GM21526 (cell line): ENCODE measurements around the gene ELOB.

ENCODE experiments used
- ATAC-seq: cut with Tn5 transposase; IDR thresholded peaks from one replicate; pipeline ENCODE4 v1.9.1; 2021; ENCODE audit warnings: moderate library complexity; ENCODE audit not compliant: unreplicated experiment, low FRiP score

Gene ELOB

DNA sequence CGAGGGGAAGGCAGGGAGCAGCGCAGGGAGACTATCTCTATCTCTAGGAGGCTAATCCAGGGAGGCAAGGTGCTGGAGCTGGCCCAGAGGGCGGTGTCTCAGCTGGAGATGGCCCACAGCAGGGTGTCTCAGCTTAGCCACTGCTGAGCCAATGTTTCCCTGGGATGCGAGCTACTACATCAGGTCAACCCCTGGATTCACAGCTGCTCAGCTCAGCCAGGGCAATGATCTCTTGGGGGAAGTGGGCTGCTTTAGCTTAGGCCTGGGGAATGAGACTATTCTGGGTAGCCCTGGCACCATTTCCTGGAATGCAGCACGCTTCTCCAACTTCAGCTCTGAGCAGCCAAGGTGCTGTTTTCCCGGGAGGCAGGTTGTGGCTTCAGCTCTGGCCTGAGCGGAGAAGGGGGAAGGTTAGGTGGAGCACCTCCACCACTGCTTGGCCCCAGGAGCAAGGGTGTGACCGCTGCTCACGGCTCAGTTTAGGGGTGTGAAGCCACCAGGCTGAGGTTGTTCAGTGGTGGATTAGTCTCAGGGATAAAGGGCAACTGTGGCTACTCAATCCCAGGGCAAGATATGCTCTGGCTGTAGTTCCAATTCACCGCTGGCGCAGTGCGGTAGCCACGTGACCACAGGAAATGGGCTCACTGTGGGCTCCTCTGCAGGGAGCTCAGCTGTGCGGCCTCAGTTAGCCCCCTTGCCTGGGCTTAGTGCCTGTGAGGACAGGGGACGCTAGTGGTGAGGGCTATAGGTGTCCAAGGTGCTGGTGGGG, 34.8 kb upstream of the ELOB start:
- no peak for ATAC-seq

DNA sequence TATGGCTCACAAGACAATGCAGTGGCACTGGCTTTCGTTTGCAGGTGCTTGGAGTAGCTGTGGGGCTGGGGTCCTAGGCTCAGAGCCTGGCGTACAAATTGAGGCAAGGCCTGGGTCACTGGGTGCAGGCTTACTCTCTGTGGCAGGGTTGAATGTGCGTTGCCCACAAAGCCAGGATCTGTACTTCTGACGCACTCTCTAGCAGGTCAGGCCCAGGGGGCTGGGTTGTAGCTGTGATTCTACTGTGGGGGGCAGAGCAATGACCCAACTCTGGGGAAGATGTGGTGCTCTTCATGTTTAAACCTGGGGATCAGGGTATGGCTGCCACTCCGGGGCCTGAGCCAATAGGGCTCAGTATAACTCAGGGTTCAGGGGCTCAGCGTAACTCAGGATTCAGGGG, 33.6 kb upstream of the ELOB start:
- no peak for ATAC-seq

DNA sequence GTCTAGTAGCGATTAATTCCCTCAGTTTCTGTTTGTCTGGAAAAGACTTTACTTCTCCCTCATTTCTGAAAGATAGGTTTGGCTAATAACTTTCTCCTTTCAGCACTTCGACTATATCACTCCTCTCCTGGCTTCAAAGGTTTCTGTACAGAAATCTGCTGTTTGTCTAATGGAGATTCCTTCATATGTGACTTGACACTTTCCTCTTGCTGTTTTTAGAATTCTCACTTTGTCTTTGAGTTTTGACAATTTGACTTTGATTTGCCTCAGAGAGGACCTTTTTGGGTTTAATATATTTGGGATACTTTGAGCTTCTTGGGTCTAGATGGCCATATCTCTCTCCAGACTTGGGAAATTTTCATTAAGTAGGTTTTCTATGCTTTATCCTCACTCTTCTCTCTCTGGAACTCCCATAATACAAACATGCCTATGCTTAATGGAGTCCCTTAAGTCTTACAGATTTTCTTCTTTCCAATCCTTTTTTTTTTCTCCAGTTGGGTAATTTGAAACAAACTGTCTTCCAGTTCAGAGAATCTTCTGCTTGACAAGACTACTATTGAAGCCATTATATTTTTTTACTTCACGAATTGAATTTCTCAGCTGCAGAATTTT, 32.2 kb upstream of the ELOB start:
- no peak for ATAC-seq

DNA sequence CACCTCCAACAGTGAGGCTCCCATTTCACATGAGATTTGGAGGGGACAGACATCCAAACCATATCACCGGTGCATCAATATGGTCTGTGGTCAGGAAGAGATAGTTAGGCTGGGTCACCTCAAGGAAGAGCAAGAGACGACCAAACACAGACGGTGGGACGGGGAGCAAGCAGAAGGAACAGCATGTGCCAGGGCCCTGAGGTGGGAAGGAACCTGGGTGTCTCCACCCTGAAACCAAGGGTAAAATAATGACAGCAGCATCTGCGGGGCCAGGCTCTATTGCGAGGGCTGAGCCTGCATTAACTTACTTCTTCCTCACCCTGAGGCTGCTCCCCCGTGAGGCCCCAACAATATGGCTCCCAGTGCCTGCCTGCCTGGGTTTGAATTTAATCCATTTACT, 31.1 kb upstream of the ELOB start:
- no peak for ATAC-seq

DNA sequence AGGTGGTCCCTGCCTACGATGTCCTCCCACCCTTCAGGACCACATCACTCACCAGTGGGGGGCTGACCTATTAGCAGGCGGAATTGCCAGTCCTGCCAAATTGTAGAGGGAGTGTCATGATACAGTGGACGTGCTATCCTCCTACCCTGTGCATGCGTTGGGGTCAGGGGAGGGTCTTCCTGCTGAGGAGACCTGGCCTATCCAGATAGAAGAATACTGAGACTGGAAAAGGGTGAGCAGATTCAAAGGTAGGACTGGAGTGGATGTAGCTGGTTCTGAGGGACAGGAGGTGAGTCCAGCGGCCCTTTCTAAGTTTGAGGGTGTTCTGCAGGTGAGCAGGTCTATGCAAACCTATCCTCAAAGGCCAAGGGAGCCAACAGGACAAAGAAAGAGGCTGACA, 29.2 kb upstream of the ELOB start:
- ATAC-seq: no peak

DNA sequence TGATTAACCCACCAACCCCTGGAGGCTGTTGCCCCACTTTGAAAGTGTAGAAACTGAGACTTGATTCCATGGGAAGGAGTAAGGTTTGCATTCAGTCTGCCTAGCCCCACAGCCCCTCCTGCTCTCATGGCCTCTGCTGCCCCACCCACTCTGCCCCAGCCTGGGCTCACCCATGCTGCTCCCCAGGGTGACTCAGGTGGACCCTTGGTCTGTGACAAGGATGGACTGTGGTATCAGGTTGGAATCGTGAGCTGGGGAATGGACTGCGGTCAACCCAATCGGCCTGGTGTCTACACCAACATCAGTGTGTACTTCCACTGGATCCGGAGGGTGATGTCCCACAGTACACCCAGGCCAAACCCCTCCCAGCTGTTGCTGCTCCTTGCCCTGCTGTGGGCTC, 27.6 kb upstream of the ELOB start:
- no peak for ATAC-seq

DNA sequence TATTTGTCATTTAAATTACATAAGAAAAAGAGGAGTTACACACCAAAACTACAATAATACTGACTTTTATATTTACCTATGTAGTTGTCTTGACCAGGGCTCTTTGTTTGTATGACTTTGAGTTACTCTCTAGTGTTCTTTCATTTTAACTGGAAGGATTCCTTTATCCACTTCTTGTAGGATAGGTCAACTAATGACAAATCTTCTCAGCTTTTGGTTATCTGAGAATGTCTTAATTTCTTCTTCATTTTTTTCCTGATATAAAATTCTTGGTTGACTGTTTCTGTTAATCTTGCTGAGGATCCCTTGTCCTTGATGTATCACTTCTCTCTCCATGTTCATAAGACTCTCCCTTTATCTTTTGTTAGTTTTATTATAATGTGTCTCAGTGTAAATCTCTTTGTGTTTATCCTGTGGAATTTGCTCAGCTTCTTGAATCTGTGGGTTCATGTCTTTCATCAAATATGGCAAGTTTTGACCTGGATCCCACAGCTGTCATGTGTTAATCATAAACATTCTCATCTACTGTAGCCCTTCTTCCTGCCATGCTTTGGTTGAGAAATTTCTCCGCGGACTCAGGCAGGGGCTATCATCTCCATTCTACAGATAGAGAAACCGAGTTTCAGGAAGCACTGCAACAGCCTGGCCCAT, 26.6 kb upstream of the ELOB start:
- ATAC-seq: no peak

DNA sequence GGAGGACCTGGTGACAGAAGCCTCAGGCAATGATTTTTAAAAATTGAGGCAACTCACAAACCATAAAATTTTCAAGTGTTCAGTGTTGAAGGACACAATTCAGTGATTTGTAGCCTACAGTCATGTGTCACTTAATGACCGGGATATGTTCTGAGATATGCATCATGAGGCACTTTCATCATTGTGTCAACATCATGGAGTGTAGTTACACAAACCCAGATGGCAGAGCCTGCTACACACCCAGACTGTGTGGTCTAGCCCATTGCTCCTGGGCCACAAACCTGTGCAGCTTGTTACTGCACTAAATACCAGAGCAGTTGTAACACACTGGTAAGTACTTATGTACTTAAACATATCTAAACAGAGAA, 22.8 kb upstream of the ELOB start:
- ATAC-seq: no peak

DNA sequence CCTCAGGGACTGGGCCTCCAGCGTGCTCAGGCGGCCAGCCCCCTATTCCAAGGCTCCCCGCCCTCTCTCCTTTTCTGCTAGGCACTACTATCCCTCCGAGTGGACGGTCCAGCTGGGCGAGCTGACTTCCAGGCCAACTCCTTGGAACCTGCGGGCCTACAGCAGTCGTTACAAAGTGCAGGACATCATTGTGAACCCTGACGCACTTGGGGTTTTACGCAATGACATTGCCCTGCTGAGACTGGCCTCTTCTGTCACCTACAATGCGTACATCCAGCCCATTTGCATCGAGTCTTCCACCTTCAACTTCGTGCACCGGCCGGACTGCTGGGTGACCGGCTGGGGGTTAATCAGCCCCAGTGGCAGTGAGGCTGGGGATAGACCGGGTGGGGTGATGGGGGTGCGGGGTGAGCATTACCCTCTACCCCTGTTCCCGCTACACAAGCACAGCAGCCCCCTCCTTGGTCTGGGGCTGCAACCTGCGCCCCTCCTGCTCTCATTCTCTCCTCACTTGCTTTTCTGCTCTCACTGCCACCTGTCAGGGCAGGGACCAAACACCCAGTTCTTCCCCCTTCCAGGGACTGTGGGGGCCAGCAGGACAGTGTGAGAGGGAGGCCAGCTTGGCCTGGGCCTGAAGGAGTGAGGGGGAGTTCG, 22.3 kb upstream of the ELOB start:
- no peak for ATAC-seq

DNA sequence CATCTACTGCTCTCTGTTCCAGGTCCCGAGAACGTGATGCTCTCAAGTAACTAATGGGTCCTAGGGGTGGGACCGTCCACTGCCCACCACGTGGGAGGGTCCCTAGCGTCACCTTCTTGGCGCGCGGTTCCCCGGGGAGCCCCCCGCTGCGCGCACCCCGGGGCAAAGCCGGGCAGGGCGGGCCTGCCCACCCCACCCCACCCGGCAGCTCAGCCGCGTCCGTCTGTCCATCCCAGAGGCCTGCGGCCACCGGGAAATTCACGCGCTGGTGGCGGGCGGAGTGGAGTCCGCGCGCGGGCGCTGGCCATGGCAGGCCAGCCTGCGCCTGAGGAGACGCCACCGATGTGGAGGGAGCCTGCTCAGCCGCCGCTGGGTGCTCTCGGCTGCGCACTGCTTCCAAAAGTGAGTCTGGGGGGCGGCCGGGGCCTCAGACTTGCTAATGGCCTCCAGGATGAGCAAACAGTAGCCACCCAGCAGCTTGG, 21.7 kb upstream of the ELOB start:
- ATAC-seq: no peak

DNA sequence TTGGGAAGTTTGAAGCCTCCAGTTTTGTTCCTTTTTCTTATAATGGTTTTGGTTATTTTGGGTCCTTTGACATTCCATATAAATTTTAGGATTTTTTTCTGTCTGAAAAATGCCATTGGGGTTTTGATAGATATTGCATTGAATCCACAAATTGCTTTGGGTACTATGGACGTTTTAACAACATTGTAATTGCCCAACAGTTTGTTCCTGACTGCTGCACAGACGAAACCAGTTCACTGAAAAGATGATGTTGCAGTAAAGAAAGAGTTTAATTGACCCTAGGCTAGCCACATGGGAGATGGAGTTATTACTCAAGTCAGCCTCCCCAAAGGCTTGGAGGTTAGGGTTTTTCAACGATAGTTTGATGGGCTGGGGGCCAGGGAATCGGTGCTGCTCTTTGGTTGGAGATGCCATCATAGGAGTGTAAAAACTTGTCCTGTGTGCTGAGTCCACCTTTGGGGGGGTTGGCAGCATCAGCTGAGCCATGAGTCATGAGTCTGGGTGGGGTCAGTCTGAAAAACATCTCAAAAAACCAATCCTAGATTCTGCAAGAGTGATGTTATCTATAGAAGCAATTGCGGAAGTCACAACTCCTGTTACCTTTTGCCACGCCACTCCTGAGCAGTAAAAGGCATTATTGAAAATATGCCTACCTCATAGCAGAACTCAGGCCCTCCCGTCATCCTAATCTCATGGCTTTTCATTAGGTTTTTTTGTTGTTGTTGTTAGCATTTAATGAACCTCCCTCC, 18.5 kb upstream of the ELOB start:
- ATAC-seq: no peak

DNA sequence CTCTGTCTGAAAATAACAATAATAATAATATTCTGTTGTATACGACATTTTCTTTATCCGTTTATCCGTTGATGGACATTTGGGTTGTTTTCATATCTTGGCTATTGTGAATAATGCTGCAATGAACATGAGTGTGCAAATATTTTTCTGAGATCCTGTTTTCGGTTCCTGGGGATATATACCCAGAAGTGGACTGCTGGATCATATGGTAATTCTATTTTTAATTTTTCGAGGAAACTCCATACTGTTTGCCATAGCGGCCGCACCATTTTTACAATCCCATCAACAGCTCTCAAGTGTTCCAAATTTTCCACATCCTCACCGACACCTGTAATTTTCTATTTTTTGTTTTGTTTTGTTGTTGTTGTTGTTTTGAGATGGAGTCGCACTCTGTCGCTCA, 15.9 kb upstream of the ELOB start:
- no peak for ATAC-seq

DNA sequence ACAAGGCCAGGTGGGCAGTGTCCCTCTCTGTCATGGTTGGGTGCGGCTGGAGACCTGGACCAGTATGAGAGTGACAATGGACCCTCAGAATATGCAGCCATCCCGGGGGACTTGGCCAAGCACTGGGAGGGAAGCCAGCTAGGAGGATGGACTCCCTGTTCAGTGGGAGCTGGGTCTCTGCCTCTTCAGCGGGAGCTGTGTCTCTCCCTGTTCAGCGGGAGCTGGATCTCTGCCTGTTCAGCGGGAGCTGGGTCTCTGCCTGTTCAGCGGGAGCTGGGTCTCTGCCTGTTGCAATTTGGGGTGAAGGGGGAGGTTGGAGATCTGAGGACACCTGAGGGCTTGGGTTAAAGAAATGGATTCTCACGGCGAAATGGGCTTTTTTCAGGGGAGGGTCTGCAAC, 14.1 kb upstream of the ELOB start:
- no peak for ATAC-seq

DNA sequence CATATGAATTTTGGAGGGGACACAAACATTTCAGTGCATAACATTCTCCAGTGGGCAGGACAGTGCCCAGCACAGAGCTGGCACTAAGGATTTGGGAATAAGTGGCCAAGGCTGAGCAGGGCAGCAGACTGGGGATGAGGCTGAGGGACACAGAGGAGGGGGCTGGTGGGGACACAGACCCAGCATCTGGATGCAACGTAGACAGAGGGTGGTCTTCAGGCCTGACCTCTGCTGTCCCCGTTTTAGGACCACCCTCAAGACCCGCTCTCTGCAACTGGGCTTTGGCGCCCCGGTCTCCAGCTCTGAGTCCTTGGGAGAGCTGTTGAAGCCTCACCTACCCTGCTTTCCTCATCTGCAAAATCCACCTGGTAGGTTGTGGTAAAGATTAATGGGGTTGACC, 13.6 kb upstream of the ELOB start:
- no peak for ATAC-seq

DNA sequence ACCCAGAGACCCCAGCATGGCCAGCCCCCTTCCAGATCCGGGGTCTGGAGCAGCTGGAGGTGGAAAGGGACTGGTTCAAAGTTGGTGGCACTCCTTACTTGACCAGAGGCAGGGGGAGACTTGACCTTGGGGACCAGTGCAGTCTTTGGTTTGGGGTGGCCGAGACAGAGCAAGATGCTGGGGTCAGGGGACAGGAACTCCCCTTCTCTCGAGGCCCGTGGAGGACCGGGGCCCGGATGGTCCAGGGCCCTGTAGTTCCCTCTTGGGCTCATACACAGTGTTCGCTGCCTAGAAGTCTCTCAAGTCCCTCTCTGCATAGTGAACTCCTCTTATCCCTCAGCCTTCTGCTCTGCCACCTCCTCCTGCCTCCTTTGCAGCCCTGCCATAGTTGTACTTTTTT, 10.9 kb upstream of the ELOB start:
- ATAC-seq: no peak

DNA sequence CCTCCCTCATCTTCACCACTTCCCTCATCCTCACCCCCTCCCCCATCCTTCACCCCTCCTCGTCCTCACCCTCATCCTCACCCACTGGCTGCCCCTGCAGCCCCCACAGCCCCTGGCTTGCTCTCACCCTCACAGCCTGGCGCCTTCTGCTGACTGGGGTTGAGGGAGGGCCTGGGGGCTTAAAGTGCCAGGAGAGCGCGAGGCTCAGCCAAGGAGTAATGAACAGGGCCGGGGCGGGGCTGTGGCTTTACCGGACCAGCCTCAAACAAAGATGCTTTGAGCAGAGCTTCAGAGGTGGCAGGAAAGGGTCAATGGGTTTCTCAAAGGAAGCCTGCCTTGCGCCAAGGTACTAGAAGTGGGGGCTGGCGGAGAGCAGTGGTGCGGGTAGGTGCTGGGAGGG, 10.3 kb upstream of the ELOB start, which contains the start of gene PRSS33:
Gene PRSS33 (minus strand): TSS at position 155 of the 400 bp plus-strand sequence. CDS start 1,013 bp downstream, outside the sequence.
- ATAC-seq: no peak

DNA sequence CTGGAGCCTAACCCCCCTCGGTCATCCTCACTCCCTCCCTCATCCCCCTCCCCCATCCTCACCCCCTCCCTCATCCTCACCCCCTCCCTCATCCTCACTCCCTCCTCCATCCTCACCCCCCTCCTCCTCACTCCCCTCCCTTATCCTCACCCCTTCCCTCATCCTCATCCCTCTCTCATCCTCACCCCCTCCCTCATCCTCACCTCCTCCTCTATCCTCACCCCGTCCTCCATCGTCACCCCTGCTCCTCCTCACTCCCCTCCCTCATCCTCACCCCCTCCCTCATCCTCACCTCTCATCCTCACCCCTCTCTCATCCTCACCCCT, 9.7 kb upstream of the ELOB start:
- no peak for ATAC-seq

DNA sequence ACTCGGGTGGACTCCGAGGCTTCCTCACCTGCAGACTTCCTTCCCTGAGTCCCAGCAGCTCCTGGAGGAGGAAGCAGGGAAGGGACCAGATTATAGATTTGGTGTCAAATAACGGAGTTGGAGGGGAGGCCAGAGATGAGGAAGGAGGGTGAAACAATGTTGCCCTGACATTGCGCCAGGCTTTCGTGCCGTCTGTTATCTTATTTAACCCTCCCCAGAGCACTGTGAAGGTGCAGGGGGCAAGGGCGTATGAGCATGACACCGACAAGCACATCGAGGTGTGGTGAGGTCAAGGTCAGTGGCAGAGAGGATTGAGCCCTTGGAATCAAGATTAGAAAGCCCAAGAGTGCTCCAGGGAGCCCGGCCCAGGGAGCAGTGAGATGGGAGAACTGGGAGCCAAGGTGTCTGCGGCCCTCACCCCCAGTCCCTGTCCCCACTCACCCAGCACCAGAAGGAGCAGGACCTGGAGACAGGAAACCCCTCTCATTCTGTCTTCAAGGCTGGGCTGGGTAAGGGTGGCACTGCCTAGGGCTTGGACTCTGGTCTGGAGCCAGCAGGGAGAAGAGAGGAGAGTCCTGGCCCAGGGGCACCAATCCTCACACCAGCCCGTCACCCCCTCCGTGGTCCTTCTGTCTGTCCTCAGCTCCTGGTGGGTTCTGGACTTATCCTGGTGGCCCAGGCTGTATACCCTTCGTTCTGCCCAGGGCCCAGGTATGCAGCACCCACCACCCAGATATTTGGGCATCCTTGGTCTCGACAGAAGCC, 9.2 kb upstream of the ELOB start:
- no peak for ATAC-seq

DNA sequence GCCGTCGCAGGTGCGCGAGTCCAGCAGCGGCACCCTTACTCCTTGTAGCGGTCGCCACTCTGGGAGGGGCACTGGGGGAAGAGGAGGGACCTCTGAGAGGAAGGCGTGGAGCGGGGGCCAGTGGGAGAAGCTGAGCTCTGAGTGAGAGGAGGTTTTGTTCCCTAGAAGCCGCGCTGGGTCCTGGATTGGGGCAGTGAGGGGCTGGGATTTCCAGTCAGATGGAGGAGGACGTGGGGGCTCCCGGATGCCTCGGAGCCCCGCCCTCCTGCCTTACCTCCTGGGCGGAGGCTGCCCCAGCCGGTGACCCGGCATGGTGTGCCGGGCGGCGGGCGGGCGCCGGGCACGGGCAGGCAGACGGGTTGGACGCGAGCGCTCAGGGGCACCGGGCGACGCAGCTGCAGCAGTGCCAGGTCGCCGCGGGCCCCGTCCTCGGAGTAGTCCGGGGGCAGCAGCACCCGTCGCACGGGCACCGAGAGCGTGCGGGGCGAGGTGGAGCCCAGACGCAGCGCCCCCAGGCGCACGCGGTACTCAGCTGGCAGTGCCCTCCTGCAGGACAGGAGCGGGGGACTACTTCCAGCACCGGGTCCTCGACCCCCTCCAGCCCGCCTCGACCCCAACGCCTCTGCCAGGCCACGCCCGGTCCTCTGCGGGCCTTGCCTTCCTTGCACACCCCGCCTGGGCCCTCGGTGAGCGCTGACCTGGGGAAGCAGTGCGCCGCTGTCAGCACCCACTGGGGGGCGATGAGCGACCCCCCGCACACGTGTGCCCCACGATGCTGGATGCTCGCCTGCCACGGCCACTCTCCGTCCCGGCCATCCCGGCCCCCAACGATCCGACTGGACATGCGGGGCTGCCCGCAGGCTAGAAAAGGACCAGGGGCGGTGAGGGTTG, 8.3 kb upstream of the ELOB start:
- no peak for ATAC-seq
